ENCODE results near the gene ALCAM. TPM values are rescaled to one million over a fixed set of nuclear protein-coding genes. Genes with fewer than 3 reads are reported as not detected.

ALCAM gene
- total RNA-seq, 1 experiment from 2014 or later = 36.8 TPM

GRCh38 chr3:105534491-105534890, 167.8 kb downstream of the ALCAM start:
- no peak for TF ChIP-seq EZH2 (IDR thresholded peaks at IDR 0.05; ENCODE audit: borderline replicate concordance, low read depth, low read length, poor library complexity, severe bottlenecking)
- TF ChIP-seq, protein P1, sequence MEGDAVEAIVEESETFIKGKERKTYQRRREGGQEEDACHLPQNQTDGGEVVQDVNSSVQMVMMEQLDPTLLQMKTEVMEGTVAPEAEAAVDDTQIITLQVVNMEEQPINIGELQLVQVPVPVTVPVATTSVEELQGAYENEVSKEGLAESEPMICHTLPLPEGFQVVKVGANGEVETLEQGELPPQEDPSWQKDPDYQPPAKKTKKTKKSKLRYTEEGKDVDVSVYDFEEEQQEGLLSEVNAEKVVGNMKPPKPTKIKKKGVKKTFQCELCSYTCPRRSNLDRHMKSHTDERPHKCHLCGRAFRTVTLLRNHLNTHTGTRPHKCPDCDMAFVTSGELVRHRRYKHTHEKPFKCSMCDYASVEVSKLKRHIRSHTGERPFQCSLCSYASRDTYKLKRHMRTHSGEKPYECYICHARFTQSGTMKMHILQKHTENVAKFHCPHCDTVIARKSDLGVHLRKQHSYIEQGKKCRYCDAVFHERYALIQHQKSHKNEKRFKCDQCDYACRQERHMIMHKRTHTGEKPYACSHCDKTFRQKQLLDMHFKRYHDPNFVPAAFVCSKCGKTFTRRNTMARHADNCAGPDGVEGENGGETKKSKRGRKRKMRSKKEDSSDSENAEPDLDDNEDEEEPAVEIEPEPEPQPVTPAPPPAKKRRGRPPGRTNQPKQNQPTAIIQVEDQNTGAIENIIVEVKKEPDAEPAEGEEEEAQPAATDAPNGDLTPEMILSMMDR (conservative IDR thresholded peaks at IDR 0.05; ENCODE audit: low read depth, low read length) = no peak
- H3K4me1 ChIP-seq (ENCODE audit: insufficient read depth, low read length, poor library complexity, severe bottlenecking) = no peaks in the 10 kb centered on the region
- H3K9me3 ChIP-seq (ENCODE audit: low read depth, low read length, poor library complexity, severe bottlenecking) = no peaks in the 10 kb centered on the region
- DNase-seq (ENCODE audit: low spot score) = no peak
- intact Hi-C loops (cut with micrococcal nuclease; ENCODE audit: unreplicated experiment) = no loop called here
- no peaks in the 10 kb centered on the region for H3K36me3 ChIP-seq (ENCODE audit: insufficient read depth, low read length, poor library complexity, severe bottlenecking)
- no peaks in the 10 kb centered on the region for H3K27me3 ChIP-seq (replicated peaks; ENCODE audit: insufficient read depth, low read depth, low read length, poor library complexity)
- H3K4me3 ChIP-seq (ENCODE audit: low read depth, low read length, poor library complexity, severe bottlenecking) = no peak overlapping the region
- CTCF ChIA-PET = no interaction called here
- no TSS peak for BruUV-seq (replicated peaks)
- POLR2A ChIA-PET (ENCODE audit: low non-redundant PET) = no interaction called here
- H3K27ac ChIP-seq (ENCODE audit: low read depth, low read length, poor library complexity, severe bottlenecking) = no peak overlapping the region

DNA sequence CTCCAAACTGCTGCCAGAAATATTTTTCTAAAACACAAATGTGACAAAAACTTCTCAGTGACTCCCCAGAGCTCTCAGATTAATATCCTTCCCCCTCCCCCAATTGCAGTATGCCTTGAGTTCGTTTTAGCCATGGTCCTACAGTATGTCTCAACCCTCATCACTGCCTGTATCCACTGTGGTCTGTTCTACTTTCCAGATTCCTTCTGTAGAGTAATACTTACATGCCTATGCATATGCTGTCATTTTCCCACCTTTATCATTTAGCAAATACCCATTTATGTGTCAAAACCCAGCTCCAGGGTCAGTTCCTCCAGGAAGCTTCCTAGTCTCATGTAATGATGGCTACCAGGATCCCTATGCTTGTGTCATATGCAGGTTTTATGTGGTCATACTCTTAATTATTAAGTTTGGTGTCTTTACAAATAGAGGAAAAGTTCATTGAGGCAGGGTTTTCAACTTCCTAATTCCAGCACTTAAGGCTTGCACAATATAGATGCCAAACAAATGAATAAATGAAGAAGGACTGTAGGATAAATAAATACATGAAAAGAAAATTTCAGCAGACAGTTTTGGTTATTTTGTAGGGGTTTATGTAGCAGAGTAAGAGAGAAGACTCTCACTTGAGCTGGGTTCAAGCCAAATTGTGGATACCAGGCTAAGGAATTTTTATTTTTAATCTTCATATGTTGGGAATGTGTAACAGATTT, 170.8 kb downstream of the ALCAM start:
- Histone ChIP-seq H3K9me3 (ENCODE audit: low read depth, low read length, poor library complexity, severe bottlenecking) (no peaks in the 10 kb centered on the region), H3K27ac (ENCODE audit: low read depth, low read length, poor library complexity, severe bottlenecking) (no peak overlapping the region), H3K27me3 (replicated peaks; ENCODE audit: insufficient read depth, low read depth, low read length, poor library complexity) (no peaks in the 10 kb centered on the region), H3K4me1 (ENCODE audit: insufficient read depth, low read length, poor library complexity, severe bottlenecking) (no peaks in the 10 kb centered on the region), H3K4me3 (ENCODE audit: low read depth, low read length, poor library complexity, severe bottlenecking) (no peak overlapping the region), H3K36me3 (ENCODE audit: insufficient read depth, low read length, poor library complexity, severe bottlenecking) (no peaks in the 10 kb centered on the region)
- POLR2A ChIA-PET (ENCODE audit: low non-redundant PET) = no interaction called here
- no peak for DNase-seq (ENCODE audit: low spot score)
- CTCF ChIA-PET = no interaction called here
- TF ChIP-seq EZH2 (IDR thresholded peaks at IDR 0.05; ENCODE audit: borderline replicate concordance, low read depth, low read length, poor library complexity, severe bottlenecking) = no peak
- no TSS peak for BruUV-seq (replicated peaks)
- intact Hi-C loops (cut with micrococcal nuclease; ENCODE audit: unreplicated experiment) = no loop called here

DNA sequence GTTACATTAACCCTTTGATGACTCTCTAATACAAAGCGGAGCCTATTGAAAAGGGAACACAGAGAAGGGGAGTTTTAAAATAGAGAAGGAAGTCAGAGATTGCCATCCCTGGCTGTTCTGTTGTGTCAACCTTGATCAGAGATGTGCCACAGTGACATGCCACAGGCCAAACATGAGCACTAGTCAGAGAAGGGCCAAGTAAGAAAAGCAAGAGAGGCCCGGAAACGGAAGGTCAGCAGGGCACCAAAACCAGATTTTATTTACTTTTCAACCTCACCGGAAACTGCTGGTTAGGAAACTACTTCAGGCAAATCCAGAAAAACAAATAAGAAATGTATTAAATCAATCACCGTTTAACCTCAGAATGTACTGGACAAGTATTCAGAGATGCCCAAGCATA, 171.8 kb downstream of the ALCAM start:
- intact Hi-C loops (cut with micrococcal nuclease; ENCODE audit: unreplicated experiment) = no loop called here
- H3K27ac ChIP-seq (ENCODE audit: low read depth, low read length, poor library complexity, severe bottlenecking) = no peak overlapping the region

More for the DNA sequence above, 171.8 kb downstream of the ALCAM start:
- Histone ChIP-seq H3K9me3 (ENCODE audit: low read depth, low read length, poor library complexity, severe bottlenecking) (no peaks in the 10 kb centered on the region), H3K4me1 (ENCODE audit: insufficient read depth, low read length, poor library complexity, severe bottlenecking) (no peaks in the 10 kb centered on the region), H3K27me3 (replicated peaks; ENCODE audit: insufficient read depth, low read depth, low read length, poor library complexity) (no peaks in the 10 kb centered on the region), H3K4me3 (ENCODE audit: low read depth, low read length, poor library complexity, severe bottlenecking) (no peak overlapping the region), H3K36me3 (ENCODE audit: insufficient read depth, low read length, poor library complexity, severe bottlenecking) (no peaks in the 10 kb centered on the region)
- DNase-seq (ENCODE audit: low spot score) = no peak
- BruUV-seq (replicated peaks) = no TSS peak
- ChIA-PET CTCF (no interaction called here), POLR2A (ENCODE audit: low non-redundant PET) (no interaction called here)
- TF ChIP-seq, protein P1 (conservative IDR thresholded peaks at IDR 0.05; ENCODE audit: low read depth, low read length) = no peak
- no peak for TF ChIP-seq EZH2 (IDR thresholded peaks at IDR 0.05; ENCODE audit: borderline replicate concordance, low read depth, low read length, poor library complexity, severe bottlenecking)
